Vagina (tissue), 2 donors: ENCODE results near the gene GLT8D2.

Source experiments
- CTCF ChIP-seq, 3 experiments: fragments of 450-650 bp in 2 of 3; fragments of 200-600 bp in 1 of 3; sonication (generic) in 1 of 3; IDR thresholded peaks; one replicate each; pipeline ENCODE4 v1.5.1; 2017 to 2019; ENCODE audit warnings: antibody characterized with exemption in 3 of 3, mild to moderate bottlenecking in 2 of 3, moderate library complexity in 2 of 3
- POLR2A ChIP-seq, 2 donors: fragments of 450-650 bp; IDR thresholded peaks; one replicate each; pipeline ENCODE4 v1.6.1; 2017; ENCODE audit warnings: antibody characterized with exemption in 2 of 2, mild to moderate bottlenecking in 2 of 2, moderate library complexity in 2 of 2

- no peak for TF ChIP-seq POLR2A (IDR thresholded peaks at IDR 0.05)
- no peak for TF ChIP-seq CTCF (IDR thresholded peaks at IDR 0.05)
These were observed 101.1 kb downstream of the GLT8D2 start for GRCh38 chr12:103948746-103949406.
